ENCODE results near the gene CFAP107. TPM values are rescaled to one million over a fixed set of nuclear protein-coding genes. Genes with fewer than 3 reads are reported as not detected.
"Not testable (repeated sequence)": the region's sequence is repeated elsewhere in the genome, so short reads cannot be mapped to it uniquely, and the experiment has no call there.

CFAP107 gene
- total RNA-seq, 1 donor from 2014 or later: not detected

DNA sequence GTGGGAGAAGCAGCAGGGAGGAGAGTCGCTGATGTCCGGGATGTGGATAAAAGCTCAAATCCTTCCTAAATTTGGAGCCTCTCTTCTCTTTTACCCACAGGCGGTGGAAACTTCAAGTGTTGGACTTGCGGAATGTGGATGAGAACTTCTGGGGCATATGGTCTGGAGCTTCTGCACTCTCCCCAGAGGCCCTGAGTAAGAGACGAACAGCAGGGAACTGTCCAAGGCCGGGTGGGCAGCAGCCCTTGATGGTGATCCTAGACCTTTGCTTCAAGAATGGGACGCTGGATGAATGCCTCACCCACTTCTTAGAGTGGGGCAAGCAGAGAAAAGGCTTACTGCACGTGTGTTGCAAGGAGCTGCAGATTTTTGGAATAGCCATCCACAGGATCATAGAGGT is 29.4 kb downstream of the CFAP107 start:
- no peaks in the 10 kb centered on the region for H3K9me3 Mint-ChIP-seq (ENCODE audit: low read depth)

DNA sequence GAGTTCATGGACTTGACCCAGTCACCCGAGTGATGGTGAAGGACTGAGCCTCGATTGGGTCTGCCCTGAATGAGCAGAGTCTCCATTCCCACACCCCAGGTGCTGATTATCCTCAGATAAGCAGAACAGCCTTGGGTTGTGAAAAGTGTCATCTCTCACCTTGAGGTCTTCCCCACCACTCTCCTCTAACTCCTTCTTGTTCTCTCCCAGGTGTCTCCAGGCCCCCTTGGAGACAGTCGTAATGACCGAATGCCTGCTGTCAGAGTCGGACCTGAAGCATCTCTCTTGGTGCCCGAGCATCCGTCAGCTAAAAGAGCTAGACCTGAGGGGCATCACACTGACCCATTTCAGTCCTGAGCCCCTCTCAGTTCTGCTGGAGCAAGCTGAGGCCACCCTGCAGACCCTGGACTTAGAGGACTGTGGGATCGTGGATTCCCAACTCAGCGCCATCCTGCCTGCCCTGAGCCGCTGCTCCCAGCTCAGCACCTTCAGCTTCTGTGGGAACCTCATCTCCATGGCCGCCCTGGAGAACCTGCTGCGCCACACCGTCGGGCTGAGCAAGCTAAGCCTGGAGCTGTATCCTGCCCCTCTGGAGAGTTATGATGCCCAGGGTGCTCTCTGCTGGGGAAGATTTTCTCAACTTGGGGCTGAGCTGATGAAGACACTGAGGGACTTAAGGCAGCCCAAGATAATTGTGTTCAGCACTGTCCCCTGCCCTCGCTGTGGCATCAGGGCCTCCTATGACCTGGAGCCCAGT is 31.0 kb downstream of the CFAP107 start:
- DNase-seq (ENCODE audit: low spot score): no peak
- Mint-ChIP-seq H3K4me3 (ENCODE audit: unreplicated experiment) (no peak overlapping the region), H3K36me3 (ENCODE audit: low read depth) (no peaks in the 10 kb centered on the region), H3K4me1 (ENCODE audit: low read depth) (no peaks in the 10 kb centered on the region), H3K27me3 (ENCODE audit: low read depth) (no peaks in the 10 kb centered on the region), H3K9me3 (ENCODE audit: low read depth) (no peaks in the 10 kb centered on the region), H3K27ac (ENCODE audit: unreplicated experiment) (no peak overlapping the region)
- TF ChIP-seq, protein P1, sequence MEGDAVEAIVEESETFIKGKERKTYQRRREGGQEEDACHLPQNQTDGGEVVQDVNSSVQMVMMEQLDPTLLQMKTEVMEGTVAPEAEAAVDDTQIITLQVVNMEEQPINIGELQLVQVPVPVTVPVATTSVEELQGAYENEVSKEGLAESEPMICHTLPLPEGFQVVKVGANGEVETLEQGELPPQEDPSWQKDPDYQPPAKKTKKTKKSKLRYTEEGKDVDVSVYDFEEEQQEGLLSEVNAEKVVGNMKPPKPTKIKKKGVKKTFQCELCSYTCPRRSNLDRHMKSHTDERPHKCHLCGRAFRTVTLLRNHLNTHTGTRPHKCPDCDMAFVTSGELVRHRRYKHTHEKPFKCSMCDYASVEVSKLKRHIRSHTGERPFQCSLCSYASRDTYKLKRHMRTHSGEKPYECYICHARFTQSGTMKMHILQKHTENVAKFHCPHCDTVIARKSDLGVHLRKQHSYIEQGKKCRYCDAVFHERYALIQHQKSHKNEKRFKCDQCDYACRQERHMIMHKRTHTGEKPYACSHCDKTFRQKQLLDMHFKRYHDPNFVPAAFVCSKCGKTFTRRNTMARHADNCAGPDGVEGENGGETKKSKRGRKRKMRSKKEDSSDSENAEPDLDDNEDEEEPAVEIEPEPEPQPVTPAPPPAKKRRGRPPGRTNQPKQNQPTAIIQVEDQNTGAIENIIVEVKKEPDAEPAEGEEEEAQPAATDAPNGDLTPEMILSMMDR (IDR thresholded peaks at IDR 0.05): no peak

More for the DNA sequence above, 29.4 kb downstream of the CFAP107 start:
- DNase-seq (ENCODE audit: low spot score): no peak
- Mint-ChIP-seq H3K4me1 (ENCODE audit: low read depth) (no peaks in the 10 kb centered on the region), H3K27ac (ENCODE audit: unreplicated experiment) (no peak overlapping the region), H3K27me3 (ENCODE audit: low read depth) (no peaks in the 10 kb centered on the region), H3K36me3 (ENCODE audit: low read depth) (no peaks in the 10 kb centered on the region), H3K4me3 (ENCODE audit: unreplicated experiment) (no peak overlapping the region)
- TF ChIP-seq, protein P1 (IDR thresholded peaks at IDR 0.05): no peak

DNA sequence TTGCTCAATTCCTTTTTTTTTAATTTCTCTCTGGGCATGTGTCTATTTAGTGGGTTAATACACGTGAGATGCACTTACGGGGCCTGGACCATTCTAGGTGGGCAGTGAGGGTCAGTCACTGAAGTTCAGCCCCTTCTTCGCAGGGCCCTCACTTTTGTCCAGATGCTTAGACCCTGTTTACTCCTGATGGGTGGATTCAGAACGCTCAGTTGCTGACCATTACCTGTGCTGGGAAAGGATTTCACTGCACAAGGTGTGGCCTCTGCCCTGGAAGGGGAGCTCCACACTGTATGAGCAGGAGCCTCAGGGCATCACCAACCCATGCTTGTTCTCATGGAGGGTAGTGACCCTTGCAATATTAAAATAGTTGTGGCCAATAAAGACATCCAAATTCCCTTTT is 32.1 kb downstream of the CFAP107 start:
- DNase-seq (ENCODE audit: low spot score): no peak
- no peak overlapping the region for H3K27ac Mint-ChIP-seq (ENCODE audit: unreplicated experiment)
- no peak overlapping the region for H3K4me3 Mint-ChIP-seq (ENCODE audit: unreplicated experiment)
- TF ChIP-seq, protein P1 (IDR thresholded peaks at IDR 0.05): no peak
- no peaks in the 10 kb centered on the region for H3K4me1 Mint-ChIP-seq (ENCODE audit: low read depth)
- no peaks in the 10 kb centered on the region for H3K27me3 Mint-ChIP-seq (ENCODE audit: low read depth)
- H3K9me3 Mint-ChIP-seq (ENCODE audit: low read depth): no peaks in the 10 kb centered on the region
- no peaks in the 10 kb centered on the region for H3K36me3 Mint-ChIP-seq (ENCODE audit: low read depth)

DNA sequence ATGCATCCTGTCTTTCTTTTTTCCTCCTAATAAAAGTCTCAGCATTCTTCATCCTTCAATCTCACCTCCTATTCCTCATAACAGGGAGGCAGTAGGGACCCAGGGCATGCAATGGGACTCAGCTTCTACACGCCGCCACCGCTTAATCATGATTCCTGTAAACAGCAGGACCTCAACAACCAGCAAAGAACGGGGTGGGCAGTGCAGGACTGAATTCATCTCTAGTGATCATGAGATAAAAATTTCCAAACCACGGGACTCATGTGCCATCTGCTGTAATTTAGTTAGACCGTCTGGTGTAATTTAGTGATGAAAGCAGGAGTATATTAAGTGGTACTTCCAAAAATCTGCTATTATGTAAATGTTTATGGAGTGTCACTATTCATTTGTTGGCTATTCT is 32.9 kb downstream of the CFAP107 start:
- Mint-ChIP-seq H3K4me3 (ENCODE audit: unreplicated experiment) (no peak overlapping the region), H3K27me3 (ENCODE audit: low read depth) (no peaks in the 10 kb centered on the region), H3K27ac (ENCODE audit: unreplicated experiment) (no peak overlapping the region), H3K9me3 (ENCODE audit: low read depth) (peaks cover 2% of the 10 kb centered on the region), H3K4me1 (ENCODE audit: low read depth) (no peaks in the 10 kb centered on the region), H3K36me3 (ENCODE audit: low read depth) (no peaks in the 10 kb centered on the region)
- no peak for DNase-seq (ENCODE audit: low spot score)
- TF ChIP-seq, protein P1 (IDR thresholded peaks at IDR 0.05): no peak

DNA sequence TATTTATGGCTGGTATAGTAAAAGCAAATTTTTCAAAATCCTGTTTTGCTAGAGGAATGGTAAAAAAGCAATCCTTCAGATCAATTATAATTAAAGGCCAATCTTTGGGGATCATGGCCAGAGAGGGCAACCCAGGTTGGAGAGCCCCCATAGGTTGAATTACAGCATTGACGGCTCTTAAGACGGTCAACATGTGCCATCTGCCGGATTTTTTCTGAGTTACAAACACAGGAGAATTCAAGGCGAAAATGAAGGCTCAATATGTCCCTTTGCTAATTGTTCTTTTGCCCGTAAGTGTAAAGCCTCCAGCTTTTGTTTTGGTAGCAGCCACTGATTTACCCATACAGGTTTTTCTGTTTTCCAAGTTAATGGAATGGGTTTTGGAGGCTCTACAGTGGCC is 35.5 kb downstream of the CFAP107 start:
- DNase-seq (ENCODE audit: low spot score); H3K27me3 Mint-ChIP-seq (ENCODE audit: low read depth); H3K36me3 Mint-ChIP-seq (ENCODE audit: low read depth); H3K27ac Mint-ChIP-seq (ENCODE audit: unreplicated experiment); H3K4me3 Mint-ChIP-seq (ENCODE audit: unreplicated experiment); H3K4me1 Mint-ChIP-seq (ENCODE audit: low read depth): not testable (repeated sequence)
- TF ChIP-seq, protein P1 (IDR thresholded peaks at IDR 0.05): peak; percentile 66
- peaks cover 15% of the 10 kb centered on the region for H3K9me3 Mint-ChIP-seq (ENCODE audit: low read depth)

Measured in chondrocyte (in vitro differentiated cells).